IPS-18a (cell line): ENCODE data around the gene BCL6B.
"Not testable (repeated sequence)": the region's sequence is repeated elsewhere in the genome, so short reads cannot be mapped to it uniquely, and the experiment has no call there.

Experiments
- H3K27ac ChIP-seq: one replicate; pipeline ENCODE4 v1.5.1; 2013; ENCODE audit warnings: low read length
- H3K27me3 ChIP-seq: one replicate; pipeline ENCODE4 v1.6.1; 2013; ENCODE audit warnings: mild to moderate bottlenecking, low read length; ENCODE audit not compliant: control insufficient read depth, insufficient read depth
- H3K36me3 ChIP-seq: one replicate; pipeline ENCODE4 v1.6.1; 2013; ENCODE audit warnings: low read depth, low read length; ENCODE audit not compliant: control insufficient read depth
- H3K4me1 ChIP-seq: one replicate; pipeline ENCODE4 v1.6.1; 2013; ENCODE audit warnings: low read depth, low read length; ENCODE audit not compliant: control insufficient read depth
- H3K4me3 ChIP-seq: one replicate; pipeline ENCODE4 v1.5.1; 2013; ENCODE audit warnings: low read length
- H3K9ac ChIP-seq: one replicate; pipeline ENCODE4 v1.6.1; 2013; ENCODE audit warnings: mild to moderate bottlenecking, low read length, moderate library complexity
- H3K9me3 ChIP-seq: one replicate; pipeline ENCODE4 v1.6.1; 2013; ENCODE audit warnings: low read depth, low read length; ENCODE audit not compliant: control insufficient read depth

Gene BCL6B

GRCh38 chr17:7038025-7038862, 15.4 kb downstream of the BCL6B start:
- peaks cover 21% of the 10 kb centered on the region for H3K27me3 ChIP-seq
- H3K9me3 ChIP-seq, result no peaks in the 10 kb centered on the region
- no peak overlapping the region for H3K4me3 ChIP-seq
- H3K9ac ChIP-seq, result no peak overlapping the region
- H3K36me3 ChIP-seq, result no peaks in the 10 kb centered on the region
- no peak overlapping the region for H3K27ac ChIP-seq
- peaks cover 6% of the 10 kb centered on the region for H3K4me1 ChIP-seq

GRCh38 chr17:7039832-7040231, 17.0 kb downstream of the BCL6B start:
- no peak overlapping the region for H3K4me3 ChIP-seq
- H3K27me3 ChIP-seq, result peaks cover 37% of the 10 kb centered on the region
- no peak overlapping the region for H3K27ac ChIP-seq
- no peaks in the 10 kb centered on the region for H3K36me3 ChIP-seq
- H3K9ac ChIP-seq, result no peak overlapping the region
- no peaks in the 10 kb centered on the region for H3K9me3 ChIP-seq
- peaks cover 6% of the 10 kb centered on the region for H3K4me1 ChIP-seq

- no peak overlapping the region for H3K9ac ChIP-seq
- peaks cover 56% of the 10 kb centered on the region for H3K27me3 ChIP-seq
- peaks cover 9% of the 10 kb centered on the region for H3K4me1 ChIP-seq
- no peaks in the 10 kb centered on the region for H3K36me3 ChIP-seq
- no peak overlapping the region for H3K27ac ChIP-seq
- H3K9me3 ChIP-seq, result no peaks in the 10 kb centered on the region
- H3K4me3 ChIP-seq, result peak overlapping the region; percentile 59
These were observed 19.0 kb downstream of the BCL6B start for GRCh38 chr17:7041607-7042500.

DNA sequence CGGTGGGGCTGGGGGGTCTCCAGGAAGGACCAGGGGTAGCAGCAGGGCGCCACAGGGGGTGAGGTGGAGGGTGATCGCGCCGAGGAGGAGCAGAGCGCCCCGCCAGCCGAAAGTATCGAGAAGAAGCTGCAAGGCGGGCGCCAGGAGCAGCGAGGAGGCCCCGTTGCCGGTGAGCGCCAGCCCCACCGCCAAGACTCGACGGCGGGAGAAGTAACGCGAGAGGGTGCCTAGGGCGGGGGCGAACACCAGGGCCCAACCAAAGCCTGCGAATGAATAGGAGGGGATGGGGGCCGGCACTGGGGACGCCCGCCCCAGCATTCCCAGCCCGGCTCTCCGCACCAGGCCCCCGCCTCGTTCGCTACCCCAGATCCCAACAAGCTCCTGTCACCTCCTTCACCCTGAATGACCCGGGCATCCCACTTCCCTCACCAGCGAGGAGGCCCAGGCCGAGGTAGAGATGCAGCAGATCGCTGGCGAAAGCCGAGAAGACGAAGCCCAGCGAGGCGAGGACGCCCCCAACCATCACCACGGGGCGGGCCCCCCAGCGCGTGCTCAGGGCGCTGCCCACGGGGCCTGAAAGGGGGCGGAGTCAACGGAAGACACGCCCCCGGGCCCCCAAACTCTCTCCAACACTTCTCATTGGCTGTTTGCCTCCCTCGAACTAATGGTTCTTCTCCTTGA, 19.8 kb downstream of the BCL6B start:
- no peak overlapping the region for H3K9ac ChIP-seq
- no peaks in the 10 kb centered on the region for H3K36me3 ChIP-seq
- no peak overlapping the region for H3K27ac ChIP-seq
- no peaks in the 10 kb centered on the region for H3K9me3 ChIP-seq
- peaks cover 9% of the 10 kb centered on the region for H3K4me1 ChIP-seq
- peaks cover 56% of the 10 kb centered on the region for H3K27me3 ChIP-seq
- peak overlapping the region; percentile 59 for H3K4me3 ChIP-seq

DNA sequence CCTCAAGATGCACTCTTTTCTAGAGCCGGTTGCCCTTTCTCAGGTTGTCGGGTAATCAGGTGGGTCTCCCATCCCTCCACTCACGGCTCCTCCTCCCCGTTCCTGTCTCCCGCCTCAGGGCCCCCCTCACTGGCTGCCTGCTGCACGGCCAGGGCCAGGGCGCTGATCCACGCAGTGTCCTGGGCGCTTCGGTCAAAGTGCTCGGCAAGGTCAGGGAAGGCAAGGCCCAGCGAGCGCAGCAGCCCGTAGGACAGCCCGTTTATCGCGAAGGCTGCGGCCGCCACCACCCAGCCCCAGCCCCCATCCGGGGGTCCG, 20.3 kb downstream of the BCL6B start:
- Histone ChIP-seq H3K36me3 (no peaks in the 10 kb centered on the region), H3K4me3 (peak overlapping the region; percentile 59), H3K27me3 (peaks cover 56% of the 10 kb centered on the region), H3K9me3 (no peaks in the 10 kb centered on the region), H3K27ac (no peak overlapping the region), H3K9ac (no peak overlapping the region), H3K4me1 (peaks cover 9% of the 10 kb centered on the region)

DNA sequence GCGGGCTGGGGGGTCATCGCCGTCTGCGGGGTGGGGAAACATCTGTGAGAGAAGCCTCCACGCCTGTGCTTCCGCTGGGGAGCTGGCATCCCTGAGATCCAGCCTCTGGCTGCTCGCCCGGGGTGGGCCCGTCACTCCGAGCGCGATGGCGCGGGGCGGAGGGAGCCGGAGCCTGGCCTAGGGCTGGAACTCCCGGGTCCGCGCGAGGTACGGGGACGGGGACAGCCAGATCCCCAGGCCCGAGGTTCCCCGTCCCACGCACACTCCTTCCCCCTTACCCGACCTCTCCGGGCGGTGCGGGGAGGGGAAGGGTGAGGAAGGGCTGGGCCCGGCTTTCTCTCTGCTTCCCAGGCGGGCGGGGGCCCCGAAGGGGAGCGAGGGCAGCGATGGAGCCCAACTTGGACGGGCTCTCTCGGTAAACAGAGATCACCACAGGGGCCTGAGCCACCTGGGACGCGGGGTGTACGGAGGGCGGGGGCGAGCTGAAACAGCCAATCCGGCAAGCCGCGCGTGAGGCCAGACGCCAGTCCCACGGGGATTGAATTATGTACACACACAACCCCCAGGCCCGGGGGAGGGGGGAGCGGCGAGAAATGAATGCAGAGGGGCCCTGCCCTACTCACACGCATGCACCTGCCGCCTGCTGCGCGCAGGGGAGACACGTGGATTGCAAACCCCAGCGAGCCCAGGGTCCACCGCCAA, 20.8 kb downstream of the BCL6B start, which contains the start of gene SLC16A11:
Gene SLC16A11 (minus strand): TSS at position 596 of the 702 bp plus-strand sequence. CDS start 579 bp downstream, at position 17.
- H3K27ac ChIP-seq, result no peak within 1 kb of the TSS
- no peak within 1 kb of the TSS for H3K9ac ChIP-seq
- no peaks in the 10 kb centered on the region for H3K36me3 ChIP-seq
- peaks cover 56% of the 10 kb centered on the region for H3K27me3 ChIP-seq
- no peaks in the 10 kb centered on the region for H3K9me3 ChIP-seq
- H3K4me1 ChIP-seq, result peaks cover 9% of the 10 kb centered on the region
- peak within 1 kb of the TSS; percentile 59 for H3K4me3 ChIP-seq

DNA sequence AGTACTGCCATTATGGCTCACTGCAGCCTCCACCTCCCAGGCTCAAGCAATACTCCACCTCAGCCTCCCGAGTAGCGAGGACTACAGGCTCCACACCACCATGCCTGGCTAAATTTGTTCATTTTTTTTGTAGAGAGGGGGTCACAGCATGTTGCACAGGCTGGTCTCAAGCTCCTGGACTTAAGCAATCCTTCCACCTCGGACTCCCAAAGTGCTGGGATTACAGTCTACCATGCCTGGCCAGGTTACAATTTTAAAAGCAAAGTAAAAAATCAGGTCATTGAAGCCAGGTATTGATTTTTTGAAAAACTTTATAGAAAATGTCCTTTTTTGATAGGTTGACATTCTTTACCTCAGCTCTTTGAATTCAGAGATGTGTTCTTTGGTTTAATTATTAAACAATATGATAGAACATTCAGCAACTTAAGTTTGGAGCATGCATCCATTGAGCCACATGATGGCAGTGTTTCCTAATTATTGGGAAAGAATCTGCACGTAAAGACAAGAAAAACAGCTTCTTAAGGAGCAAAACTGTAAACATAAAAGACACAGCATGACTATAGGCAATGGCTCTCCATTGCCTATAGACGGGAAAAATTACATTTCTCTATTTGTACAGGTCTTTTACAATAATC, 22.8 kb downstream of the BCL6B start:
- no peak overlapping the region for H3K9ac ChIP-seq

DNA sequence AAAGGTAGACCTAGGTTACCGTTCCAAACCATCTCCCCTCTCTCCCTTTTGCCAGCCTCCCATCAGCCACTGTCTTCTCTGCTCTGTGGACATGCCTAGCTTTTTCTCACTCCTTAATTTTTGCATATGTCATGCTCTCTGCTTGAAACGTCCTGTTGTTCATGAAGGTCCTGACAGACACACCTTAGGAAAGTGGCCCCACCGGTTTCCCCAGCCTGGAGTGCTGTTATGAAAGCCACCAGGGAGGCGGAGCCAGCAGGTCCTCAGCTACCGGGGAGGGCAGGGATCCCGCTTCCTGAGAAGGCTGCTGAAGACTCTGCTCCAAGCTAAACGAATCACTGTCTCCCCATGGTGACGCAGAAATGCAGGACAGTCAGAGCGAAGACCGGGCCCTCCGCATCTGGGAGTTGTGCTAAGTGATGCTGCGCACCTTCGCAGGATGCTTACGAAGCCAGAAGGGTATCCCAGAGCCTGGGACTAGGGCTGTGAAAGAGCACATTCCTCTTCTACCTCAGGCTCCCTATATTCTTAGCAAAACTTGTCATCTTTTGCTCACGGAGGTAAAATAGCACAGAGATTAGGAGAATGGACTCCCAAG, 23.4 kb downstream of the BCL6B start:
- H3K27me3 ChIP-seq, result peaks cover 56% of the 10 kb centered on the region
- peak overlapping the region; percentile 65 for H3K4me3 ChIP-seq
- no peak overlapping the region for H3K27ac ChIP-seq
- H3K4me1 ChIP-seq, result peaks cover 9% of the 10 kb centered on the region
- no peaks in the 10 kb centered on the region for H3K36me3 ChIP-seq
- H3K9me3 ChIP-seq, result no peaks in the 10 kb centered on the region
- H3K9ac ChIP-seq, result no peak overlapping the region

More for the DNA sequence above, 22.8 kb downstream of the BCL6B start:
- Histone ChIP-seq H3K9me3 (no peaks in the 10 kb centered on the region), H3K4me1 (peaks cover 9% of the 10 kb centered on the region), H3K36me3 (no peaks in the 10 kb centered on the region), H3K27ac (no peak overlapping the region), H3K27me3 (peaks cover 56% of the 10 kb centered on the region), H3K4me3 (peak overlapping the region; percentile 65)

- H3K27me3 ChIP-seq, result peaks cover 50% of the 10 kb centered on the region
- H3K4me1 ChIP-seq, H3K36me3 ChIP-seq, H3K9ac ChIP-seq, H3K9me3 ChIP-seq, H3K27ac ChIP-seq: not testable (repeated sequence)
- H3K4me3 ChIP-seq, result peak overlapping the region; percentile 65
These were observed 24.0 kb downstream of the BCL6B start for GRCh38 chr17:7046725-7047397.

GRCh38 chr17:7047566-7047965, 24.7 kb downstream of the BCL6B start:
- Histone ChIP-seq H3K9me3 (no peaks in the 10 kb centered on the region), H3K27me3 (peaks cover 43% of the 10 kb centered on the region), H3K4me3 (no peak overlapping the region), H3K36me3 (no peaks in the 10 kb centered on the region), H3K4me1 (peaks cover 9% of the 10 kb centered on the region), H3K9ac (no peak overlapping the region), H3K27ac (no peak overlapping the region)
